ENCODE data around the gene EIF4H. TPM values are rescaled to one million over a fixed set of nuclear protein-coding genes. Genes with fewer than 3 reads are reported as not detected.

Gene EIF4H
- total RNA-seq, 1 experiment from 2014 or later: 459 TPM

DNA sequence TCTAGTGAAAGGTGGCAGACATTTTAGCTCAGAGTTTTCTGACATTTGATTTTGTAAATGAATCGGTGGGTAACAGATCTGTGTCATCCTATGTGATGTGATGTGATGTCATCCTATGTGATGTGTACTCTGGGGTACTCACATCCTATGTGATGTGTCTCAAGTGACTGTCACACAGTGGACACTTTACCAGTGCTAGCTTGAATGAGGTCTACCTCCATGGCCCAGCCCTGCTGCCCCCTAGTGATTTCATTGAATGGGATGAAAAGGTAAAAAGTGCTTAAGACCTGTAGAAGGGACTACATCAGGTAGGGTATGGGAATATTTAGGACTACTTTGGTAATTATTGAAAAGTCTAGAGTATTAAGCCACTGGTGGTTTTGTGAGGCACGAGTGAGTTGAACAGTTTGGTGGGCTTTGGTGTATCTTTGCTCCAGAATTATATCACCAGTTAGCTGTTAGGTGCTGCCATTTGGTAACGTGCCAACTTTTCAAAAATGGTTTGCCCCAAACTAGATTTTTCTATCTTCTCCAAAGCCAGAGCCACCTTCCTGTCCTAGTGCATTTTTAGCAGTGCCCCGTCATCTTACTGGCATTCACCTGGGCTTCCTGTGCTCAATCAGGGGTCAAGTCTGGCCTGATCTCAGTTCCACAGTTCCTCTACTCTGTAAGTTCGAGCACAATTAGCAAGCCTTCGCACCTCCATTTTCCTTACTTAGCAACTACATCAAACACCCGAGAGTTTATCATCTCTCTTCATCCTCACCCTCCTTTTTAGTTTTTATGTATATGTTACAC, 9.7 kb downstream of the EIF4H start:
- H3K79me2 ChIP-seq (ENCODE audit: low read depth): peaks cover 100% of the 10 kb centered on the region
- H3K27me3 ChIP-seq (ENCODE audit: insufficient read depth, low read depth): no peaks in the 10 kb centered on the region
- H3K36me3 ChIP-seq (ENCODE audit: low read depth): peaks cover 61% of the 10 kb centered on the region
- no peak overlapping the region for H2AFZ ChIP-seq
- no TSS peak for BruUV-seq (replicated peaks)
- no peak overlapping the region for H3K4me2 ChIP-seq
- peaks cover 100% of the 10 kb centered on the region for H4K20me1 ChIP-seq (ENCODE audit: insufficient read depth)
- ChIA-PET POLR2A (ENCODE audit: unreplicated experiment) (interaction anchor here (0.6 to 0.7 kb wide), 2 partner anchors 382 to 1864 kb away, joined by 4 to 5 read pairs; partner anchors contain the start of genes MDH2 and STYXL1), CTCF (interaction anchor here (0.6 to 1.2 kb wide), 5 partner anchors 9 to 157 kb away, joined by 3 to 5 read pairs (median 3); no protein-coding TSS in a partner anchor)
- no peaks in the 10 kb centered on the region for H3K9me3 ChIP-seq (ENCODE audit: insufficient read depth, low read depth)
- peaks cover 35% of the 10 kb centered on the region for H3K4me1 ChIP-seq (replicated peaks; ENCODE audit: insufficient read depth)
- intact Hi-C loops (cut with micrococcal nuclease; ENCODE audit: unreplicated experiment): loop anchor here (5.0 kb wide), 1 partner anchor 117 kb away; no protein-coding TSS in a partner anchor
- H3K27ac ChIP-seq: no peak overlapping the region; the same call in 1 of the 2 replicates
- H3F3A ChIP-seq (ENCODE audit: insufficient read depth, low read depth): peaks cover 63% of the 10 kb centered on the region
- H3K4me3 ChIP-seq: no peak overlapping the region
- peak; percentile 36 to 67 for DNase-seq
- H3K9me2 ChIP-seq (ENCODE audit: insufficient read depth): no peaks in the 10 kb centered on the region
- TF ChIP-seq, protein P1, sequence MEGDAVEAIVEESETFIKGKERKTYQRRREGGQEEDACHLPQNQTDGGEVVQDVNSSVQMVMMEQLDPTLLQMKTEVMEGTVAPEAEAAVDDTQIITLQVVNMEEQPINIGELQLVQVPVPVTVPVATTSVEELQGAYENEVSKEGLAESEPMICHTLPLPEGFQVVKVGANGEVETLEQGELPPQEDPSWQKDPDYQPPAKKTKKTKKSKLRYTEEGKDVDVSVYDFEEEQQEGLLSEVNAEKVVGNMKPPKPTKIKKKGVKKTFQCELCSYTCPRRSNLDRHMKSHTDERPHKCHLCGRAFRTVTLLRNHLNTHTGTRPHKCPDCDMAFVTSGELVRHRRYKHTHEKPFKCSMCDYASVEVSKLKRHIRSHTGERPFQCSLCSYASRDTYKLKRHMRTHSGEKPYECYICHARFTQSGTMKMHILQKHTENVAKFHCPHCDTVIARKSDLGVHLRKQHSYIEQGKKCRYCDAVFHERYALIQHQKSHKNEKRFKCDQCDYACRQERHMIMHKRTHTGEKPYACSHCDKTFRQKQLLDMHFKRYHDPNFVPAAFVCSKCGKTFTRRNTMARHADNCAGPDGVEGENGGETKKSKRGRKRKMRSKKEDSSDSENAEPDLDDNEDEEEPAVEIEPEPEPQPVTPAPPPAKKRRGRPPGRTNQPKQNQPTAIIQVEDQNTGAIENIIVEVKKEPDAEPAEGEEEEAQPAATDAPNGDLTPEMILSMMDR (conservative IDR thresholded peaks at IDR 0.05): peak; percentile 59; the same call in 1 of the 2 replicates
- no peak for TF ChIP-seq EZH2 (IDR thresholded peaks at IDR 0.05; ENCODE audit: low read depth)

GRCh38 chr7:74185016-74185415, 10.9 kb downstream of the EIF4H start:
- Histone ChIP-seq H4K20me1 (ENCODE audit: insufficient read depth) (peaks cover 100% of the 10 kb centered on the region), H3K4me2 (no peak overlapping the region), H2AFZ (no peak overlapping the region), H3K36me3 (ENCODE audit: low read depth) (peaks cover 60% of the 10 kb centered on the region), H3K9me3 (ENCODE audit: insufficient read depth, low read depth) (no peaks in the 10 kb centered on the region), H3K79me2 (ENCODE audit: low read depth) (peaks cover 99% of the 10 kb centered on the region), H3K4me1 (replicated peaks; ENCODE audit: insufficient read depth) (peaks cover 29% of the 10 kb centered on the region), H3K27ac (0 out of 2 replicates have a peak overlapping the region, but pooled peaks have one; percentile 7), H3F3A (ENCODE audit: insufficient read depth, low read depth) (peaks cover 57% of the 10 kb centered on the region), H3K4me3 (no peak overlapping the region), H3K27me3 (ENCODE audit: insufficient read depth, low read depth) (no peaks in the 10 kb centered on the region), H3K9me2 (ENCODE audit: insufficient read depth) (no peaks in the 10 kb centered on the region)
- TF ChIP-seq EZH2 (IDR thresholded peaks at IDR 0.05; ENCODE audit: low read depth): no peak
- TF ChIP-seq, protein P1 (conservative IDR thresholded peaks at IDR 0.05): no peak
- BruUV-seq (replicated peaks): no TSS peak
- no peak for DNase-seq
- ChIA-PET CTCF (interaction anchor here (0.7 kb wide), 1 partner anchor 73 kb away, joined by 3 read pairs; no protein-coding TSS in a partner anchor), POLR2A (ENCODE audit: unreplicated experiment) (no interaction called here)
- intact Hi-C loops (cut with micrococcal nuclease; ENCODE audit: unreplicated experiment): no loop called here

DNA sequence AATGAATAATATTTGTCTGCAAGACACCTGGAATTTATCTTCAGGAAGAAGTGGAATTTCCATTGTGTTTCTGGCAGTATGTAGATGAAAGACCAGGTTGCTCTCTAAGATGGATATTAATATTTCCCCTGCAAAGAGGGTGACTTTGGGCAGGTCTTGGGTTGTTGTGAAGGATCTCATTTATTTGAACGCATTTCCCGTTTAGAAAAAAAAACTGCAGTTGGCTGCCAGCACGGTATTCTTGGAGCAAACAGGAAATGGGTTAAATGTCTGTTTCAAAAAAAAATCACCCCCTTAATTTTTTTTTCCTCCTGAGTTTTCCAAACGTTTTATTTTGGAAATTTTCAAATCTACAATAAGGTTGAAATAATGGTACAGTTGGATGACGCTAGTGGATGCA, 11.5 kb downstream of the EIF4H start:
- Histone ChIP-seq H3K9me2 (ENCODE audit: insufficient read depth) (no peaks in the 10 kb centered on the region), H3K4me2 (no peak overlapping the region), H3K4me1 (replicated peaks; ENCODE audit: insufficient read depth) (peaks cover 24% of the 10 kb centered on the region), H3K4me3 (no peak overlapping the region), H3K27me3 (ENCODE audit: insufficient read depth, low read depth) (no peaks in the 10 kb centered on the region), H4K20me1 (ENCODE audit: insufficient read depth) (peaks cover 99% of the 10 kb centered on the region), H3K36me3 (ENCODE audit: low read depth) (peaks cover 58% of the 10 kb centered on the region), H3K27ac (no peak overlapping the region), H3F3A (ENCODE audit: insufficient read depth, low read depth) (peaks cover 51% of the 10 kb centered on the region), H2AFZ (no peak overlapping the region), H3K79me2 (ENCODE audit: low read depth) (peaks cover 99% of the 10 kb centered on the region), H3K9me3 (ENCODE audit: insufficient read depth, low read depth) (no peaks in the 10 kb centered on the region)
- TF ChIP-seq EZH2 (IDR thresholded peaks at IDR 0.05; ENCODE audit: low read depth): no peak
- TF ChIP-seq, protein P1 (conservative IDR thresholded peaks at IDR 0.05): no peak
- ChIA-PET CTCF (no interaction called here), POLR2A (ENCODE audit: unreplicated experiment) (no interaction called here)
- no TSS peak for BruUV-seq (replicated peaks)
- intact Hi-C loops (cut with micrococcal nuclease; ENCODE audit: unreplicated experiment): no loop called here
- no peak for DNase-seq

All from PC-9 (cell line).